Subcutaneous abdominal adipose tissue (tissue), 5 donors: ENCODE results near the gene APLF.

Source experiments
- H3K27ac ChIP-seq: one replicate; pipeline ENCODE4 v1.7.0; 2013; ENCODE audit warnings: low read depth, mild to moderate bottlenecking, inconsistent platforms, low read length, moderate library complexity
- H3K27me3 ChIP-seq, 5 donors: one replicate each; pipeline ENCODE4 v1.7.0; 2013; ENCODE audit warnings: low read length in 5 of 5, inconsistent platforms in 1 of 5; ENCODE audit not compliant: control insufficient read depth in 5 of 5, insufficient read depth in 4 of 5
- H3K36me3 ChIP-seq, 5 donors: one replicate each; pipeline ENCODE4 v1.7.0; 2013; ENCODE audit warnings: low read length in 5 of 5; ENCODE audit not compliant: control insufficient read depth in 5 of 5, insufficient read depth in 5 of 5
- H3K4me1 ChIP-seq, 5 donors: one replicate each; pipeline ENCODE4 v1.7.0; 2013; ENCODE audit warnings: low read length in 5 of 5, mild to moderate bottlenecking in 3 of 5, moderate library complexity in 1 of 5; ENCODE audit not compliant: control insufficient read depth in 5 of 5, insufficient read depth in 5 of 5
- H3K4me3 ChIP-seq, 5 donors: one replicate each; pipeline ENCODE4 v1.7.0; 2013; ENCODE audit warnings: low read length in 5 of 5, low read depth in 1 of 5
- H3K9ac ChIP-seq, 5 donors: one replicate each; pipeline ENCODE4 v1.7.0; 2013; ENCODE audit warnings: low read length in 5 of 5, mild to moderate bottlenecking in 4 of 5, moderate library complexity in 3 of 5
- H3K9me3 ChIP-seq, 5 donors: one replicate each; pipeline ENCODE4 v1.7.0; 2013; ENCODE audit warnings: low read length in 5 of 5; ENCODE audit not compliant: control insufficient read depth in 5 of 5
- donor health status: healthy.
- donor health status: healthy.
- donor health status: healthy.
- donor health status: healthy.
- donor health status: healthy.

The APLF gene

GRCh38 chr2:68499133-68499532, 31.7 kb downstream of the APLF start:
- Histone ChIP-seq H3K27ac (no peak overlapping the region), H3K9me3 (peaks cover 0 to 11% (median 0%) of the 10 kb centered on the region in 5 donors), H3K27me3 (no peaks in the 10 kb centered on the region), H3K4me3 (no peak overlapping the region), H3K9ac (no peak overlapping the region), H3K4me1 (no peaks in the 10 kb centered on the region), H3K36me3 (peaks cover 0 to 4% (median 0%) of the 10 kb centered on the region in 5 donors)

GRCh38 chr2:68500649-68501048, 33.3 kb downstream of the APLF start:
- peaks cover 0 to 9% (median 0%) of the 10 kb centered on the region in 5 donors for H3K9me3 ChIP-seq
- H3K4me3 ChIP-seq: no peak overlapping the region
- H3K36me3 ChIP-seq: peaks cover 0 to 6% (median 2%) of the 10 kb centered on the region in 5 donors
- no peaks in the 10 kb centered on the region for H3K27me3 ChIP-seq
- no peak overlapping the region for H3K27ac ChIP-seq
- no peaks in the 10 kb centered on the region for H3K4me1 ChIP-seq
- H3K9ac ChIP-seq: no peak overlapping the region

- Histone ChIP-seq H3K27ac (no peak overlapping the region), H3K4me3 (no peak overlapping the region), H3K27me3 (no peaks in the 10 kb centered on the region), H3K9me3 (peaks cover 0 to 1% (median 0%) of the 10 kb centered on the region in 5 donors), H3K36me3 (peaks cover 0 to 14% (median 4%) of the 10 kb centered on the region in 5 donors), H3K4me1 (no peaks in the 10 kb centered on the region), H3K9ac (no peak overlapping the region)
Observed at GRCh38 chr2:68501768-68502167, 34.4 kb downstream of the APLF start.

- H3K27me3 ChIP-seq: no peaks in the 10 kb centered on the region
- no peak overlapping the region for H3K27ac ChIP-seq
- H3K4me1 ChIP-seq: no peaks in the 10 kb centered on the region
- peaks cover 0 to 14% (median 6%) of the 10 kb centered on the region in 5 donors for H3K36me3 ChIP-seq
- no peak overlapping the region for H3K9ac ChIP-seq
- H3K9me3 ChIP-seq: no peaks in the 10 kb centered on the region
- H3K4me3 ChIP-seq: no peak overlapping the region
Observed at GRCh38 chr2:68505603-68506159, 38.3 kb downstream of the APLF start.

GRCh38 chr2:68506170-68506569, 38.8 kb downstream of the APLF start:
- H3K36me3 ChIP-seq: peaks cover 0 to 14% (median 6%) of the 10 kb centered on the region in 5 donors
- H3K27ac ChIP-seq: no peak overlapping the region
- no peaks in the 10 kb centered on the region for H3K27me3 ChIP-seq
- no peak overlapping the region for H3K9ac ChIP-seq
- no peaks in the 10 kb centered on the region for H3K9me3 ChIP-seq
- no peak overlapping the region for H3K4me3 ChIP-seq
- H3K4me1 ChIP-seq: no peaks in the 10 kb centered on the region

GRCh38 chr2:68512326-68512725, 44.9 kb downstream of the APLF start:
- Histone ChIP-seq H3K36me3 (peaks cover 0 to 6% (median 0%) of the 10 kb centered on the region in 5 donors), H3K27me3 (no peaks in the 10 kb centered on the region), H3K9me3 (peaks cover 0 to 3% (median 0%) of the 10 kb centered on the region in 5 donors), H3K27ac (no peak overlapping the region), H3K4me1 (no peaks in the 10 kb centered on the region), H3K4me3 (no peak overlapping the region), H3K9ac (no peak overlapping the region)

- Histone ChIP-seq H3K4me3 (no peak overlapping the region), H3K27ac (no peak overlapping the region), H3K36me3 (peaks cover 0 to 5% (median 0%) of the 10 kb centered on the region in 5 donors), H3K4me1 (no peaks in the 10 kb centered on the region), H3K27me3 (no peaks in the 10 kb centered on the region), H3K9me3 (peaks cover 0 to 3% (median 0%) of the 10 kb centered on the region in 5 donors), H3K9ac (no peak overlapping the region)
Observed at GRCh38 chr2:68512966-68513365, 45.6 kb downstream of the APLF start.

- Histone ChIP-seq H3K36me3 (no peaks in the 10 kb centered on the region), H3K9me3 (peaks cover 0 to 3% (median 0%) of the 10 kb centered on the region in 5 donors), H3K27me3 (no peaks in the 10 kb centered on the region), H3K9ac (no peak overlapping the region), H3K27ac (no peak overlapping the region), H3K4me3 (no peak overlapping the region), H3K4me1 (no peaks in the 10 kb centered on the region)
Observed at GRCh38 chr2:68514316-68514929, 47.0 kb downstream of the APLF start.

- H3K4me3 ChIP-seq: no peak overlapping the region
- no peaks in the 10 kb centered on the region for H3K27me3 ChIP-seq
Observed at GRCh38 chr2:68516051-68516955, 48.9 kb downstream of the APLF start.

GRCh38 chr2:68519236-68519635, 51.9 kb downstream of the APLF start:
- no peak overlapping the region for H3K9ac ChIP-seq
- no peaks in the 10 kb centered on the region for H3K27me3 ChIP-seq
- H3K36me3 ChIP-seq: no peaks in the 10 kb centered on the region
- H3K27ac ChIP-seq: no peak overlapping the region
- no peaks in the 10 kb centered on the region for H3K9me3 ChIP-seq
- H3K4me1 ChIP-seq: no peaks in the 10 kb centered on the region
- no peak overlapping the region for H3K4me3 ChIP-seq

More at GRCh38 chr2:68516051-68516955, 48.9 kb downstream of the APLF start:
- Histone ChIP-seq H3K4me1 (no peaks in the 10 kb centered on the region), H3K9me3 (peaks cover 0 to 3% (median 0%) of the 10 kb centered on the region in 5 donors), H3K36me3 (no peaks in the 10 kb centered on the region), H3K9ac (no peak overlapping the region), H3K27ac (no peak overlapping the region)
